Measurements from ENCODE around the gene PLEKHA4.
A peak's percentile ranks its signal among the peaks of the same experiment; 100 is the strongest.
"Not testable (repeated sequence)": the region's sequence is repeated elsewhere in the genome, so short reads cannot be mapped to it uniquely, and the experiment has no call there.

PLEKHA4 gene

DNA sequence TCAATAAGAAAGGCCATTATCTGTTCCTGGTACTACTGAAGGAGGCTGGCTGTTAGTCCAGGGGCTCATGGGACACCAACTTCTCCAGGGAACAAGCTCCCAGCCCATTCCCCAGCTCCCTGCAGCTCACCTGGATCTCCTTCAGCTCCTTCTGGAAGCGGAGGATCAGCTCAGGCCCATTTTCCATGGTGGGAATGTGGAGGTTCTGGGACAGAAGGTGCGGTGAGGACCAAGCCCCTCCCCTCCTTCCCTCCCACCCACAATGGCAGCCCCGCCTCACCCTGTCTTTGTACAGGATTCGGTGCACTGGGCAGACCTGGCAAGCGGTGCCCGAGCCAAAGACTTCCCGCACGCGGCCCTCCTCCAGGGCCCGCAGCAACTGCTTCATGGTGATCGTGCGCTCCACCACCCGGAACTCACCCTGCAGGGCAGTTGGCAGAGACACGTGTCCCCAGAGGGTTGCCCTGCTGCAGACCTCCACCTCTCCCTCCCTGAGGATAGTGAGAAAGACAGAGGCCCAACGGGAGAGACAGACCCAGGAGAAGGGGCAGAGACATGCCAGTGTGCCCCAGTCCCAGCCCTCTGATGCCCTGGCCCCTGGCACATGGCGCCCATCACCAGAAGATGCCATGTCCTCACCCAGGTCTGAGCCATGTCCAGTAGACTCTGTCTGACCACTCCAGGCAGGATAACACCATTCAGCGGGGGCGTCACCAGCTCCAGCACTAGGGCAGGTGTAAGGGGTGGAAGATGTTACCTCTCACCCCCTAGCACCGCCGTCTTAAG, 71.9 kb downstream of the PLEKHA4 start:
- DNase-seq (ENCODE audit: low read depth), result no peak

GRCh38 chr19:48795685-48796070, 72.7 kb downstream of the PLEKHA4 start:
- DNase-seq (ENCODE audit: low read depth), result no peak

DNA sequence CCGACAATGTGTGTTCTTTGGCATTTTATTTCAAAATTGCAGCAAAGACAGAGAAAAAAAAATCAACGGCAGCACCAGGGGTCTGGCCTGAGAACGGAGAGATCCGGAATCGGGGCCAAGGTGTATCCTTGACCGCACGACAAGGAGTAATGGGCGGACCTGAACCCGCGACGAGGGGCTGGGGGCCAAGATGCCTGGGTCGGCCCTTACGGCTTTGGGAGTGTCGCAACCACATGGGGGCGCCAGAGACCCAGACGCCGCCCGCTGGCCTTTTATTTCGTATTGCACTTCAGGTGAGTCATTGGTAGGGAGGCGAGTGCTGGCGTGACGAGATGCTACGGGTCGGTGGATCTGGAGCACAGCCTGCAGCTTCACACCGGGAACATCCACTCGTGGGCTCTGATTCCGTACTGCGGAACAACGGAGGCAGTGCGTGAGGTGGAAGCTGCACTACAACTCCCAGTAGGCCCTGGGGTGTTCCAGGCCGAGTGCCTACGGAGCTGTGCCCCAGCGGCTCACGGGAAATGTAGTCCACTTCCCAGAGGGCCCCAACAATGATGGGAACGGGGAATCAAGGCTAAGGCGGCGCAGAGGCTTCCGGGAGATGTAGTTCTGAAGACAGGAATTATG, 73.2 kb downstream of the PLEKHA4 start:
- peak; percentile 77 for DNase-seq (ENCODE audit: low read depth)

DNA sequence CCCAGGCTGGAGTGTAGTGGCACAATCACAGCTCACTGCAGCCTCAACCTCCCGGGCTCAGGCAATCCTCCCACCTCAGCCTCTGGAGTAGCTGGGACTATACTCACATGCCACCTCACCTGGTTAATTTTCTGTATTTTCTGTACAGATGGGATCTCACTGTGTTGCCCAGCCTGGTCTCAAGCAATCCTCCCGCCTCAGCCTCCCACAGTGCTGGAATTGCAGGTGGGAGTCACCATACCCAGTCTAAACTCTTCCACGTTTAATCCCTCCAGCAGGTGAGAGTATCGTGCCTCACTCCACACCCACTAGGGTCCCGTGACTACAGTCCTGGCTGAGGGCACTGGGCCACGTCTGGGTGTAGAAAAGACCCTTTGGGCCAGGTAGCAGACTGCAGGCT, 74.1 kb downstream of the PLEKHA4 start:
- no peak for DNase-seq (ENCODE audit: low read depth)

DNA sequence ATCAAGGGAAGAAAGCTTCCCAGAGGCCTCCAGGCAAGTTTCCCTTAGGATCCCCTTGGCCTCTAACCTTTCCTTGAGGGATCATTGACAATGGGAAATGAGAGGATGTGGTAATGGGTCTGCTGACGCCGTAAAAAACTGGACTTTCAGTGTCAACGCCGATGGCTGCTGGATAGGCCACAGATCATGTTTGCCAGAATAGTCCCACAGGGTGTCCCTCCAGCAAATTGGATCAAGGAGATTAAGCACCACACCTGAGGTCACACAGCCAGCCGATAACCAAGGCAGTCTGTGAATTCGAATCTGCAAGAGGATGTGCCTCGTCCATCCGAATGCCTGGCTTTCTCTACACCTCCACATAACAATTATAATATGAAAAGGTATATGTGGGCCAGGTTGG, 75.1 kb downstream of the PLEKHA4 start:
- DNase-seq (ENCODE audit: low read depth), result no peak

DNA sequence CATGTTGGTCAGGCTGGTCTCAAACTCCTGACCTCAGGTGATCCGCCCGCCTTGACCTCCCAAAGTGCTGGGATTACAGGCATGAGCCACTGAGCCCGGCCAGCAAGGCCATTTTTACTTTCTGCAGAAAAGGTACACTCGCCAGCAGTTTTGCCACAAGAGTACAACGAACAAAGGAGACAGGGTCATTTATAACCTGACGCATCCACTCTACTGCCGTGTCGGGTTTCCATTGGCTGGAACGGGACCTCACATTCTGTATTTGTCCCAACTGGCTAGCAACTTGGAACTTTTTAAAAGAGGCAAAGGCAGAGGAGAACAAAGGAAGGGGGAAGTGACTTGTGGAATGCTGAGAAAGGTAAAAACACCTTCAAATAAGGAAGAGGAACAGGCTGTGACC, 81.1 kb downstream of the PLEKHA4 start:
- not testable (repeated sequence) for DNase-seq (ENCODE audit: low read depth)

Data from activated T-cell treated with anti-CD3 and anti-CD28 coated beads for 48 hours (primary cell).